HEK293T (cell line): ENCODE results near the gene PMIS2.

Source experiments
- CTCF ChIA-PET: fragments of 350-600 bp; formaldehyde crosslinking; extraction: SDS; loops from one replicate; lab custom pipeline; 2021; ENCODE audit warnings: antibody characterized with exemption, inconsistent platforms; lab: Yijun Ruan, JAX
- POLR2A ChIA-PET: fragments of 350-600 bp; formaldehyde crosslinking; extraction: SDS; loops from one replicate; lab custom pipeline; 2020; ENCODE audit warnings: antibody characterized with exemption, inconsistent platforms; lab: Yijun Ruan, JAX
- DNase-seq: peaks from one replicate; pipeline ENCODE4 v3.0.0; 2012; ENCODE audit warnings: mixed read lengths; ENCODE audit errors: extremely low spot score
- ARNT ChIP-seq: fragments of 450-650 bp; IDR thresholded peaks from 2 replicates; pipeline ENCODE4 v1.6.1; 2017; ENCODE audit warnings: mild to moderate bottlenecking
- BHLHE40 ChIP-seq: fragments of 450-650 bp; IDR thresholded peaks from 2 replicates; pipeline ENCODE4 v1.6.1; 2016; ENCODE audit warnings: mild to moderate bottlenecking, moderate library complexity, borderline replicate concordance
- CTBP1 ChIP-seq: fragments of 450-650 bp; IDR thresholded peaks from 2 replicates; pipeline ENCODE4 v1.6.1; 2016; ENCODE audit warnings: borderline replicate concordance
- ELF4 ChIP-seq: fragments of 450-650 bp; IDR thresholded peaks from 2 replicates; pipeline ENCODE4 v1.6.1; 2017; ENCODE audit warnings: antibody characterized with exemption
- FOXA1 ChIP-seq: fragments of 450-650 bp; IDR thresholded peaks from 2 replicates; pipeline ENCODE4 v1.6.1; 2016; ENCODE audit warnings: mild to moderate bottlenecking
- FOXK2 ChIP-seq: fragments of 450-650 bp; IDR thresholded peaks from 2 replicates; pipeline ENCODE4 v1.6.1; 2016; ENCODE audit warnings: mild to moderate bottlenecking
- FOXM1 ChIP-seq: fragments of 450-650 bp; IDR thresholded peaks from 2 replicates; pipeline ENCODE4 v1.6.1; 2017; ENCODE audit warnings: mild to moderate bottlenecking, borderline replicate concordance
- HDGF ChIP-seq: fragments of 450-650 bp; IDR thresholded peaks from 2 replicates; pipeline ENCODE4 v1.6.1; 2017; ENCODE audit warnings: antibody characterized with exemption, borderline replicate concordance
- L3MBTL2 ChIP-seq: fragments of 450-650 bp; conservative IDR thresholded peaks from 2 replicates; pipeline ENCODE4 v1.6.1; 2016; ENCODE audit warnings: mild to moderate bottlenecking
- LEF1 ChIP-seq: fragments of 450-650 bp; IDR thresholded peaks from 2 replicates; pipeline ENCODE4 v1.6.1; 2017; ENCODE audit warnings: mild to moderate bottlenecking, borderline replicate concordance
- NFRKB ChIP-seq: fragments of 450-650 bp; IDR thresholded peaks from 2 replicates; pipeline ENCODE4 v1.6.1; 2016; ENCODE audit warnings: mild to moderate bottlenecking, moderate library complexity
- SP1 ChIP-seq: fragments of 450-650 bp; IDR thresholded peaks from 2 replicates; pipeline ENCODE4 v1.6.1; 2017
- SUZ12 ChIP-seq: fragments of 450-650 bp; IDR thresholded peaks from 2 replicates; pipeline ENCODE4 v1.6.1; 2016; ENCODE audit warnings: mild to moderate bottlenecking
- TARDBP ChIP-seq: fragments of 450-650 bp; IDR thresholded peaks from 2 replicates; pipeline ENCODE4 v1.6.1; 2016
- ZNF384 ChIP-seq: fragments of 450-650 bp; IDR thresholded peaks from 2 replicates; pipeline ENCODE4 v1.6.1; 2016
- TF ChIP-seq, protein P1 (sequence below): fragments of 450-650 bp; IDR thresholded peaks from 2 replicates; pipeline ENCODE4 v1.6.1; 2016

PMIS2 gene

GRCh38 chr19:35585848-35586247, at the start of gene PMIS2:
TSS of gene PMIS2 (plus strand) at chr19:35586173. CDS start at chr19:35586260, 87 bp downstream.
- CTCF ChIA-PET = no interaction called here
- TF ChIP-seq ELF4 (no peak), BHLHE40 (no peak)
- POLR2A ChIA-PET = no interaction called here
- DNase-seq = peak; percentile 48

DNA sequence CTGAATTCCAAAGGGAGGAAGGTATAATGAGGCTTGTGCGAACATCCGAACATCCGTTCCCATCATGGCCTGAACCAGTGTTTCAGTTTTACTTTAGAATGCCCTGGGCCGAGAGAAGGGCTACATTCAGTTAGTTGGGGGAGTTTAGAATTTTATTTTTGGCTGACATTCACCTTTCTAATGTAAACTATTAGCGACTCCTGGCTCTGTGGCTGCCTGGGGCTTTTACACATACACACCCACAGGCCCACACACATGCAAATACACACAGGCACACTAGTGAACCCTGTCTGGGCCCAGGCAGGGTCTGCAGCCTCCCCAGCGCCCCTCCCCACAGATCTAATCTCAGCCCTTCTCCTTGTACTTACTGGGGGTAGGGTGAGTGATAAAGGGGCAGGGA, 46.7 kb upstream of the PMIS2 start:
- no peak for DNase-seq
- no peak for TF ChIP-seq BHLHE40
- TF ChIP-seq FOXK2 = no peak
- TF ChIP-seq ZNF384 = no peak
- TF ChIP-seq CTBP1 = no peak
- no peak for TF ChIP-seq SUZ12
- TF ChIP-seq, protein P1, sequence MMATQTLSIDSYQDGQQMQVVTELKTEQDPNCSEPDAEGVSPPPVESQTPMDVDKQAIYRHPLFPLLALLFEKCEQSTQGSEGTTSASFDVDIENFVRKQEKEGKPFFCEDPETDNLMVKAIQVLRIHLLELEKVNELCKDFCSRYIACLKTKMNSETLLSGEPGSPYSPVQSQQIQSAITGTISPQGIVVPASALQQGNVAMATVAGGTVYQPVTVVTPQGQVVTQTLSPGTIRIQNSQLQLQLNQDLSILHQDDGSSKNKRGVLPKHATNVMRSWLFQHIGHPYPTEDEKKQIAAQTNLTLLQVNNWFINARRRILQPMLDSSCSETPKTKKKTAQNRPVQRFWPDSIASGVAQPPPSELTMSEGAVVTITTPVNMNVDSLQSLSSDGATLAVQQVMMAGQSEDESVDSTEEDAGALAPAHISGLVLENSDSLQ = no peak
- no peak for TF ChIP-seq FOXM1
- ChIA-PET CTCF (no interaction called here), POLR2A (interaction anchor here (1.4 kb wide), 1 partner anchor 29 kb away, joined by 5 read pairs; no protein-coding TSS in a partner anchor)

- ChIA-PET CTCF (no interaction called here), POLR2A (interaction anchor here (1.4 kb wide), 1 partner anchor 29 kb away, joined by 3 read pairs; no protein-coding TSS in a partner anchor)
- no peak for TF ChIP-seq L3MBTL2
- no peak for TF ChIP-seq LEF1
- no peak for TF ChIP-seq ARNT
- no peak for TF ChIP-seq FOXK2
- no peak for TF ChIP-seq ELF4
- no peak for TF ChIP-seq CTBP1
- DNase-seq = no peak
Measured at GRCh38 chr19:35539850-35540249, 46.1 kb upstream of the PMIS2 start.

DNA sequence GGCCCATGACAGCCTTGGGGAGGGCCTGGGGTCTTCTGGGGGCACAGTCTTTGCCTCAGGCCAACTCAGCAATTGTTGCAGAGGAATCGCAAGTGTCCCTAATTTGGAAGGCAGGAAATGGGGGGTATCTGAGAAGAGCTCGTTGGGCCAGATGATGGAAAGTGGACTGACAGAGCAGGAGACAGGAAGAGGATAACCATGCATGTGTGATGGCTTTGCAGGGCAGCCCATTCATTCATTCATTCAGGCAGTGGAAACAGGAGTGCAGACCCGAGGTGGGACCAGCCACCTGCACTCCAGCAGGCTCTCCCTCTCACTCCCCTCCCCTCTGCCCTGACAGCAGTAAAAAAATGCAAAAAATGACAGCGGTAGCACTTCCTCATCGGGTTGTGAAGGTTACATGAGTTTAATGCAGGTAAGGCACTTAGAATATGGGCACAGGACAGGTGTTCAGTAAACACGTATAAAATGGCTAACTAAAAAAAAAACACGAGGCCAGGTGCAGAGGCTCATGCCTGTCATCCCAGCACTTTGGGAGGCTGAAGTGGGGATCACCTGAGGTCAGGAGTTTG, 45.5 kb upstream of the PMIS2 start:
- ChIA-PET CTCF (no interaction called here), POLR2A (interaction anchor here (1.4 kb wide), 1 partner anchor 30 kb away, joined by 3 read pairs; no protein-coding TSS in a partner anchor)

DNA sequence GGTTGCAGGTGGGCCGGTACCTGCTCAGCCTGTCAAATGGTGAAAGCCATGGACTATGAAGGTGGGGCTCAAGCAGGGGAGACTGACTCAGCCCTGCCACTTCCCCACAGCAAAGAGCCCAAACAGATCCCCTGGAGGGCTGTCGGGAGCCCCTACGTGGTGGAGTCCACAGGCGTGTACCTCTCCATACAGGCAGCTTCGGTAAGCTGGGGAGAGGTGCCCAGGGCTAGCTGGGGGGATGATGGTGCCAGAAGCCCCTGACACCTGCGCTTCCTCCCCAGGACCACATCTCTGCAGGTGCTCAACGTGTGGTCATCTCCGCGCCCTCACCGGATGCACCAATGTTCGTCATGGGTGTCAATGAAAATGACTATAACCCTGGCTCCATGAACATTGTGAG, 43.8 kb upstream of the PMIS2 start:
- CTCF ChIA-PET = no interaction called here
- POLR2A ChIA-PET = interaction anchor here (1.0 kb wide), 2 partner anchors 24 to 32 kb away, joined by 3 to 4 read pairs; no protein-coding TSS in a partner anchor
- no peak for TF ChIP-seq LEF1
- no peak for TF ChIP-seq FOXK2
- TF ChIP-seq FOXA1 = no peak
- TF ChIP-seq, protein P1 = no peak
- TF ChIP-seq NFRKB = no peak
- TF ChIP-seq HDGF = no peak
- TF ChIP-seq ARNT = no peak
- TF ChIP-seq BHLHE40 = no peak
- TF ChIP-seq TARDBP = no peak
- no peak for TF ChIP-seq L3MBTL2
- no peak for TF ChIP-seq CTBP1
- DNase-seq = no peak

More for the DNA sequence above, 45.5 kb upstream of the PMIS2 start:
- DNase-seq = no peak
- TF ChIP-seq SUZ12 (no peak), FOXM1 (no peak), ZNF384 (no peak)

- no peak for DNase-seq
- ChIA-PET POLR2A (interaction anchor here (1.0 to 1.5 kb wide), 4 partner anchors 9 to 34 kb away, joined by 3 to 6 read pairs (median 4); no protein-coding TSS in a partner anchor), CTCF (no interaction called here)
- TF ChIP-seq BHLHE40 (no peak), ELF4 (no peak)
- TF ChIP-seq, protein P1 = no peak
Measured at GRCh38 chr19:35543280-35544109, 42.5 kb upstream of the PMIS2 start.

DNA sequence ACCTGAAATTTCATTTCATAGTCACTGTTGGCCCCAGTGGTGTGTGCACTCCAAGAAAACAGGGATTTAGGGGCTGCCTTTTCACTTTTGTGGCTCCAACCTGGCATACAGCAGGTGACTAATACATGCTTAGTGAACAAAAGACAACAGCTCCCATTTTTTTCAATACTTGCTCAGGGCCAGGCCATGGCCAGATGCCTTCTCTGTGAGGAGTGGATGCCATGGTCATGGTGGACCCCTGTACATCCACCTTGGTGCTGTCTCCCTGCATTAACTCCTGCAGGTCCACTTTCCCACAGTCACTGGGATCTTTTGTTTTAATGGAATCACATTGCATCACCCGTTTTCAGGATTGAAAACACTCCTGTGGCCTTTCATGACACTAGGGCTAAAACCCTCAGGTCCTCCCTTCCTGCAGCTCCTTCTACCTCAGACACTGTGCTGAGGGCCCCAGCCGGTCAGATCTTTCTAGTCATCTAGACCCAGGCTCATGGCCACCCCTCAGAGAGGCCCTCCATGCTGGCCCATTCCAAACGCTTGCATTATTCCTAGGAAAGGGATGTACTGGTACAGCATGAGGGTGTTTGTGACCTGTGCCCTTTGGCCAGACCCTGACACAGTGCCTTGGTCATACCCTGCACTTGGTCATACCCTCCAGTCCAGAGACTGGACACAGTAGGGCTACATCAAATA, 41.7 kb upstream of the PMIS2 start:
- TF ChIP-seq FOXM1 (no peak), SP1 (no peak), L3MBTL2 (no peak), FOXA1 (no peak), NFRKB (no peak), LEF1 (no peak), FOXK2 (no peak), HDGF (no peak)
- CTCF ChIA-PET = no interaction called here
- DNase-seq = no peak
- POLR2A ChIA-PET = interaction anchor here (1.0 to 1.5 kb wide), 3 partner anchors 9 to 35 kb away, joined by 3 to 6 read pairs (median 4); no protein-coding TSS in a partner anchor
